Measurements from ENCODE around the gene CDY2B. TPM values are rescaled to one million over a fixed set of nuclear protein-coding genes. Genes with fewer than 3 reads are reported as not detected.
A peak's percentile ranks its signal among the peaks of the same experiment; 100 is the strongest.
"Not testable (repeated sequence)": the region's sequence is repeated elsewhere in the genome, so short reads cannot be mapped to it uniquely, and the experiment has no call there.

CDY2B gene
- total RNA-seq, 1 experiment from 2014 or later: not detected

DNA sequence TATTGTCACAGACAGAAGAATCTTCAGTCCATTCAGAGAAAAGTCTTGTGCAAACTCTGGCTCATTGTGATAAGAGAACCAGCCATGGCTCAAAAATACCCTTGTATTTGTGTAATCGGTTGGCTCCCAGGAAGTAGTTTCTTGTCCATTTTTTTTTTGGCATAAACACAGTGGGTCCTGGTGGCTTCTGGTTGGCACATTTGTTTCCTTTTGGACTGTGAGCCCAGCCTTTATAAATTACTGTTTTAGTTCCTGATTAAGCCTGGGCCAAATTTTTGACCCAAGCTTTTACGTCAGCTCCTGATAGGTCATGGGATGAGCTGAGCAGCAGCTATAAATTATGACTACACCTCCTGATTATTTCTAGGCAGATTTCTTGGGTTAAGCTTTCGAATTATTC lies 19.4 kb downstream of the CDY2B start:
- H3K36me3 ChIP-seq (ENCODE audit: control insufficient read depth in 1 of 2, insufficient read depth in 2 of 2, low read length in 2 of 2); H3K27me3 ChIP-seq (ENCODE audit: insufficient read depth, low read length); H3K4me3 ChIP-seq (replicated peaks in 1 of 2; ENCODE audit: low read depth in 1 of 2, low read length in 2 of 2); H3K4me1 ChIP-seq (ENCODE audit: control insufficient read depth in 1 of 2, insufficient read depth in 2 of 2, low read length in 2 of 2); RAD21 ChIA-PET (ENCODE audit: low non-redundant PET in 1 of 2, low total read pairs in 2 of 2, uncharacterized antibody in 2 of 2, unreplicated experiment in 2 of 2); H3K9me2 ChIP-seq (ENCODE audit: insufficient read depth); BruUV-seq (replicated peaks); POLR2A ChIA-PET; H2AFZ ChIP-seq (ENCODE audit: low read depth, low read length, poor library complexity, severe bottlenecking); H3K9me3 ChIP-seq (ENCODE audit: control insufficient read depth in 1 of 2, insufficient read depth in 1 of 2, low read depth in 1 of 2, low read length in 2 of 2); H3K9ac ChIP-seq (ENCODE audit: low read length); H3K79me2 ChIP-seq (ENCODE audit: insufficient read depth, low read length); H4K20me1 ChIP-seq (ENCODE audit: insufficient read depth); DNase-seq (ENCODE audit: low read depth, low spot score); intact Hi-C loops (cut with micrococcal nuclease); H3K27ac ChIP-seq (ENCODE audit: low read depth, low read length); ATAC-seq; H3K4me2 ChIP-seq (ENCODE audit: low read length); CTCF ChIA-PET: not testable (repeated sequence)

DNA sequence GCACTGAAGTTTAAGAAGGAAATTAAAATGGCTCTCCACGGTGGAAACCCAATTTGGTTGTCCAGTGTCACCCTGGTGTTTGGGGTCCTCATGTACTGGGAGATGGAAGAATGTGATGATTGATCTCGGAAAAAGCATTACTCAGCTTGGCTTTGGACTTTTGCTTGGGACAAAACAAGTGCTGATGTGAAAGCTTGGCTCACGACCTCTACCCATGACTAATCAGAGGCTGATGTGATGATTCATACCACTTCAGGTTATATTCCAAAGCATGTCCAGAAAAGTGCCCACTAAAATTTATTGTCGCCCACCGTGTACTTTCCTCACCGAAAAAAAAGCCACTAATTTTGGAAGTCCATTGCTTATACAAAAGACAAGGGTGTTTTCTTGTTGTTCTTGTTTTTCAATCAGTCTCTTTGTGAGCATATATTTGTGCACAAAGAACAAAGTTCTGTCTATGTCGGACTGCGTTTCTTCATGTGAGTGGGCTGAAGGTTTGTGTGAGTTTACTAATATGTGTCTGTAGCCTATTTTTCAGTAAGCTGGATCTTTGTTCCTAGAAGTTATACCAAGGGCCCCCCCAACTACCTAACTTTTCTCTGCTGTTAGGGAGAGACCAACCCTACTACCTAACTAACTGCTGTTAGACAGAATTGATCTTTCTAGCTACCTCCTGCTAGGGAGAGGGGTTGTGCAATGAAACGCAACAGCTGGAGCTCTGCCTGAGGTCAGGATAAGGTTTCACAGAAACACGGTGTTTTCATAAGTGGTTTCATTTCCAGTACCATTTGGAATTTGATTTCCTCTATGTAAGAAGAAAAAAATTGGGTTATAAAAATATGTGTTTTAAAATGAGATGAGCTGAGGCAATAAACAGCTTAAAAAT lies 22.8 kb downstream of the CDY2B start:
- CTCF ChIA-PET; RAD21 ChIA-PET (ENCODE audit: low non-redundant PET in 1 of 2, low total read pairs in 2 of 2, uncharacterized antibody in 2 of 2, unreplicated experiment in 2 of 2); H3K9me2 ChIP-seq (ENCODE audit: insufficient read depth); H3K27ac ChIP-seq (ENCODE audit: low read depth, low read length); H3K4me3 ChIP-seq (replicated peaks in 1 of 2; ENCODE audit: low read depth in 1 of 2, low read length in 2 of 2); intact Hi-C loops (cut with micrococcal nuclease); H3K9me3 ChIP-seq (ENCODE audit: control insufficient read depth in 1 of 2, insufficient read depth in 1 of 2, low read depth in 1 of 2, low read length in 2 of 2); H4K20me1 ChIP-seq (ENCODE audit: insufficient read depth); H3K4me1 ChIP-seq (ENCODE audit: control insufficient read depth in 1 of 2, insufficient read depth in 2 of 2, low read length in 2 of 2); DNase-seq (ENCODE audit: low read depth, low spot score); POLR2A ChIA-PET; H3K27me3 ChIP-seq (ENCODE audit: insufficient read depth, low read length); H3K4me2 ChIP-seq (ENCODE audit: low read length); H3K9ac ChIP-seq (ENCODE audit: low read length); H3K79me2 ChIP-seq (ENCODE audit: insufficient read depth, low read length); H2AFZ ChIP-seq (ENCODE audit: low read depth, low read length, poor library complexity, severe bottlenecking); BruUV-seq (replicated peaks); H3K36me3 ChIP-seq (ENCODE audit: control insufficient read depth in 1 of 2, insufficient read depth in 2 of 2, low read length in 2 of 2): not testable (repeated sequence)
- peak; percentile 64 for ATAC-seq

DNA sequence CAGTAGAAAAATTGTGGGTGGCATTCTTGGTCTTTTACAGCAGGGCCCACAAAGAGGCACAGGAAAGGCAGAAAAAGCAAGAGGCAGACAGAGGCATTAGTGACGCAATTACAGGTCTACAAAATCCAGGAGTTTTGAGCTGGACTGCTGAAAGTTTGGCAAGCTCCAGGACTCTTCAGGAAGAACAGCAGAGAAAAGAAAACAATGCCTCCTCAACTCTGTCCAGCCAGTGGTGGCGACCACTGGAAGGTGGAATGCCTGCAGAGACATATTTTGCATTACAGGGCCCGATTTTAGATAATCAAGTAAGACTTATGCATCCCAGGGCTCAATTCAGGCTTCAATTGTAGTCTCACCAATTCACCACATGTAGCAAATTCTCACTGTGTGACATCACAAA lies 23.5 kb downstream of the CDY2B start:
- H3K9me2 ChIP-seq (ENCODE audit: insufficient read depth); H2AFZ ChIP-seq (ENCODE audit: low read depth, low read length, poor library complexity, severe bottlenecking); H3K79me2 ChIP-seq (ENCODE audit: insufficient read depth, low read length); H3K9ac ChIP-seq (ENCODE audit: low read length); H3K4me1 ChIP-seq (ENCODE audit: control insufficient read depth in 1 of 2, insufficient read depth in 2 of 2, low read length in 2 of 2); ATAC-seq; intact Hi-C loops (cut with micrococcal nuclease); H3K36me3 ChIP-seq (ENCODE audit: control insufficient read depth in 1 of 2, insufficient read depth in 2 of 2, low read length in 2 of 2); DNase-seq (ENCODE audit: low read depth, low spot score); POLR2A ChIA-PET; CTCF ChIA-PET; H3K4me2 ChIP-seq (ENCODE audit: low read length); H3K4me3 ChIP-seq (replicated peaks in 1 of 2; ENCODE audit: low read depth in 1 of 2, low read length in 2 of 2); H4K20me1 ChIP-seq (ENCODE audit: insufficient read depth); H3K9me3 ChIP-seq (ENCODE audit: control insufficient read depth in 1 of 2, insufficient read depth in 1 of 2, low read depth in 1 of 2, low read length in 2 of 2); H3K27ac ChIP-seq (ENCODE audit: low read depth, low read length); RAD21 ChIA-PET (ENCODE audit: low non-redundant PET in 1 of 2, low total read pairs in 2 of 2, uncharacterized antibody in 2 of 2, unreplicated experiment in 2 of 2); H3K27me3 ChIP-seq (ENCODE audit: insufficient read depth, low read length): not testable (repeated sequence)
- BruUV-seq (replicated peaks): TSS peak; percentile 82

DNA sequence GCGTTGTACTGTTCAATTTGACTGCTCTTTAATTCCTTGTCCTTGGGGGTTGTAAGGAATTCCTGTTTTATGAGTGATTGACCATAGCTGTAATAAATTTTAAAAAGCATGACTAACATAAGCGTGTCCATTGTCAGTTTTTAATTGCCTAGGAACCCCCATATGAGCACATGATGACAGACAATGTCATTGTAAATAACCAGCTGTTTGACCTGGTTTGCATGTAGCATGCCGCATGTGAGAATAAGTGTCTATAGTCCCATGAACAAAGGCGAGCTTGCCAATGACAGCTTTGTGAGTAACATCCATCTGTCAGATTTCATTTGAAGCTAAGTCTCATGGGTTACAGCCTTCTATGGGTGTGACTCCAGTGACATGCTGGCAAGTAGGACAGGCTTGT lies 30.9 kb downstream of the CDY2B start:
- BruUV-seq (replicated peaks); RAD21 ChIA-PET (ENCODE audit: low non-redundant PET in 1 of 2, low total read pairs in 2 of 2, uncharacterized antibody in 2 of 2, unreplicated experiment in 2 of 2); H3K27me3 ChIP-seq (ENCODE audit: insufficient read depth, low read length); ATAC-seq; intact Hi-C loops (cut with micrococcal nuclease); H3K79me2 ChIP-seq (ENCODE audit: insufficient read depth, low read length); H3K4me1 ChIP-seq (ENCODE audit: control insufficient read depth in 1 of 2, insufficient read depth in 2 of 2, low read length in 2 of 2); H2AFZ ChIP-seq (ENCODE audit: low read depth, low read length, poor library complexity, severe bottlenecking); H3K9me3 ChIP-seq (ENCODE audit: control insufficient read depth in 1 of 2, insufficient read depth in 1 of 2, low read depth in 1 of 2, low read length in 2 of 2); H3K9ac ChIP-seq (ENCODE audit: low read length); H3K4me3 ChIP-seq (replicated peaks in 1 of 2; ENCODE audit: low read depth in 1 of 2, low read length in 2 of 2); POLR2A ChIA-PET; H3K9me2 ChIP-seq (ENCODE audit: insufficient read depth); H3K4me2 ChIP-seq (ENCODE audit: low read length); CTCF ChIA-PET; H4K20me1 ChIP-seq (ENCODE audit: insufficient read depth); H3K36me3 ChIP-seq (ENCODE audit: control insufficient read depth in 1 of 2, insufficient read depth in 2 of 2, low read length in 2 of 2); DNase-seq (ENCODE audit: low read depth, low spot score); H3K27ac ChIP-seq (ENCODE audit: low read depth, low read length): not testable (repeated sequence)

Measured in HCT116 (cell line).